ENCODE results near the gene MROH2A. TPM values are rescaled to one million over a fixed set of nuclear protein-coding genes. Genes with fewer than 3 reads are reported as not detected.

MROH2A gene
- total RNA-seq, 1 experiment from 2014 or later = not detected

DNA sequence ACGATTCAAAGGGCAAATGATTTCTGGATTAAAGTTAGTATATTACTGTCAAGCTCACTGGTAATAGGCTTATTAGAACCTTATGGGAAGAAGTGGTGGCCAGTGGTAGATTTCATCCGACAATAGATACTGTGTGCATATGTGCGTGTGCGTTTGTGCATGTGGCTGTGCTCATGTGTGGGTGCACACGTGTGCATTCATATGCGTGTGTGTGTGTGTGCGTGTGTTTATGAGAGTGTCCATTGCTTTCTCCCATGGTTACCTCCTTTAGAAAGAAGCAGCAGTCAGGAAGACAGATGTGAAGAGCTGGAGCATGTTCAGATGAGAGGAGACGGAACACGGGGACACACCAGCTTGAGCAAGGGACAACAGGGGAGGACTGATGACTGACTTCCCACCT is 8.9 kb upstream of the MROH2A start:
- intact Hi-C loops (cut with micrococcal nuclease) = no loop called here
- no peak for TF ChIP-seq FOSL1 (IDR thresholded peaks at IDR 0.05; ENCODE audit: low read depth)
- no peak for TF ChIP-seq SIN3A (IDR thresholded peaks at IDR 0.05; ENCODE audit: low read depth)
- TF ChIP-seq, protein P1, sequence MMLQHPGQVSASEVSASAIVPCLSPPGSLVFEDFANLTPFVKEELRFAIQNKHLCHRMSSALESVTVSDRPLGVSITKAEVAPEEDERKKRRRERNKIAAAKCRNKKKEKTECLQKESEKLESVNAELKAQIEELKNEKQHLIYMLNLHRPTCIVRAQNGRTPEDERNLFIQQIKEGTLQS (IDR thresholded peaks at IDR 0.05) = no peak
- TF ChIP-seq SRF (IDR thresholded peaks at IDR 0.05; ENCODE audit: low read depth) = no peak
- no peak for TF ChIP-seq EZH2 (IDR thresholded peaks at IDR 0.05)
- TF ChIP-seq POLR2A (IDR thresholded peaks at IDR 0.05; ENCODE audit: borderline replicate concordance, extremely low read depth, insufficient read depth, insufficient read length) = no peak
- no peak for TF ChIP-seq ZNF274 (IDR thresholded peaks at IDR 0.05; ENCODE audit: low read depth, low read length)
- no peak for TF ChIP-seq EZH2phosphoT487 (IDR thresholded peaks at IDR 0.05; ENCODE audit: borderline replicate concordance)
- TF ChIP-seq CEBPB (IDR thresholded peaks at IDR 0.05; ENCODE audit: low read depth) = no peak
- no peak for TF ChIP-seq ELF1 (IDR thresholded peaks at IDR 0.05; ENCODE audit: borderline replicate concordance, low read depth)
- no peak for TF ChIP-seq ZFX (IDR thresholded peaks at IDR 0.05)
- TF ChIP-seq TCF7L2 (IDR thresholded peaks at IDR 0.05; ENCODE audit: borderline replicate concordance, extremely low read depth, insufficient read depth, insufficient read length) = no peak
- TF ChIP-seq ZBTB33 (IDR thresholded peaks at IDR 0.05; ENCODE audit: extremely low read depth, insufficient replicate concordance, low read length) = no peak
- TF ChIP-seq, protein P2, sequence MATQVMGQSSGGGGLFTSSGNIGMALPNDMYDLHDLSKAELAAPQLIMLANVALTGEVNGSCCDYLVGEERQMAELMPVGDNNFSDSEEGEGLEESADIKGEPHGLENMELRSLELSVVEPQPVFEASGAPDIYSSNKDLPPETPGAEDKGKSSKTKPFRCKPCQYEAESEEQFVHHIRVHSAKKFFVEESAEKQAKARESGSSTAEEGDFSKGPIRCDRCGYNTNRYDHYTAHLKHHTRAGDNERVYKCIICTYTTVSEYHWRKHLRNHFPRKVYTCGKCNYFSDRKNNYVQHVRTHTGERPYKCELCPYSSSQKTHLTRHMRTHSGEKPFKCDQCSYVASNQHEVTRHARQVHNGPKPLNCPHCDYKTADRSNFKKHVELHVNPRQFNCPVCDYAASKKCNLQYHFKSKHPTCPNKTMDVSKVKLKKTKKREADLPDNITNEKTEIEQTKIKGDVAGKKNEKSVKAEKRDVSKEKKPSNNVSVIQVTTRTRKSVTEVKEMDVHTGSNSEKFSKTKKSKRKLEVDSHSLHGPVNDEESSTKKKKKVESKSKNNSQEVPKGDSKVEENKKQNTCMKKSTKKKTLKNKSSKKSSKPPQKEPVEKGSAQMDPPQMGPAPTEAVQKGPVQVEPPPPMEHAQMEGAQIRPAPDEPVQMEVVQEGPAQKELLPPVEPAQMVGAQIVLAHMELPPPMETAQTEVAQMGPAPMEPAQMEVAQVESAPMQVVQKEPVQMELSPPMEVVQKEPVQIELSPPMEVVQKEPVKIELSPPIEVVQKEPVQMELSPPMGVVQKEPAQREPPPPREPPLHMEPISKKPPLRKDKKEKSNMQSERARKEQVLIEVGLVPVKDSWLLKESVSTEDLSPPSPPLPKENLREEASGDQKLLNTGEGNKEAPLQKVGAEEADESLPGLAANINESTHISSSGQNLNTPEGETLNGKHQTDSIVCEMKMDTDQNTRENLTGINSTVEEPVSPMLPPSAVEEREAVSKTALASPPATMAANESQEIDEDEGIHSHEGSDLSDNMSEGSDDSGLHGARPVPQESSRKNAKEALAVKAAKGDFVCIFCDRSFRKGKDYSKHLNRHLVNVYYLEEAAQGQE (IDR thresholded peaks at IDR 0.05; ENCODE audit: low read depth) = no peak
- no peak for TF ChIP-seq CBX3 (IDR thresholded peaks at IDR 0.05; ENCODE audit: low read depth)
- TF ChIP-seq, protein P3, sequence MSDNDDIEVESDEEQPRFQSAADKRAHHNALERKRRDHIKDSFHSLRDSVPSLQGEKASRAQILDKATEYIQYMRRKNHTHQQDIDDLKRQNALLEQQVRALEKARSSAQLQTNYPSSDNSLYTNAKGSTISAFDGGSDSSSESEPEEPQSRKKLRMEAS (IDR thresholded peaks at IDR 0.05) = no peak
- TF ChIP-seq SP1 (IDR thresholded peaks at IDR 0.05; ENCODE audit: low read depth) = no peak
- TF ChIP-seq EGR1 (IDR thresholded peaks at IDR 0.05; ENCODE audit: low read depth) = no peak
- no peak overlapping the region for H3K9ac ChIP-seq (ENCODE audit: low read length)
- H3K27ac ChIP-seq (ENCODE audit: low read depth, low read length) = no peak overlapping the region
- H3K9me3 ChIP-seq (ENCODE audit: control insufficient read depth in 1 of 2, insufficient read depth in 1 of 2, low read depth in 1 of 2, low read length in 2 of 2) = no peaks in the 10 kb centered on the region
- H3K27me3 ChIP-seq (ENCODE audit: insufficient read depth, low read length) = no peaks in the 10 kb centered on the region
- H3K9me2 ChIP-seq (ENCODE audit: insufficient read depth) = no peaks in the 10 kb centered on the region
- H3K4me3 ChIP-seq (replicated peaks in 1 of 2; ENCODE audit: low read depth in 1 of 2, low read length in 2 of 2) = no peak overlapping the region
- H3K4me2 ChIP-seq (ENCODE audit: low read length) = no peak overlapping the region
- ATAC-seq (no peak), DNase-seq (ENCODE audit: low read depth, low spot score) (no peak)
- ChIA-PET RAD21 (ENCODE audit: low non-redundant PET in 1 of 2, low total read pairs in 2 of 2, uncharacterized antibody in 2 of 2, unreplicated experiment in 2 of 2) (no interaction called here), CTCF (no interaction called here), POLR2A (no interaction called here)
- H2AFZ ChIP-seq (ENCODE audit: low read depth, low read length, poor library complexity, severe bottlenecking) = no peak overlapping the region
- peaks cover 3 to 7% of the 10 kb centered on the region in 2 experiments; a peak in 2 of 4 replicates for H3K4me1 ChIP-seq (ENCODE audit: control insufficient read depth in 1 of 2, insufficient read depth in 2 of 2, low read length in 2 of 2)
- no peaks in the 10 kb centered on the region for H4K20me1 ChIP-seq (ENCODE audit: insufficient read depth)
- no peaks in the 10 kb centered on the region for H3K79me2 ChIP-seq (ENCODE audit: insufficient read depth, low read length)
- H3K36me3 ChIP-seq (ENCODE audit: control insufficient read depth in 1 of 2, insufficient read depth in 2 of 2, low read length in 2 of 2) = no peaks in the 10 kb centered on the region
- BruUV-seq (replicated peaks) = no TSS peak

All from HCT116 (cell line).